NT2/D1 (cell line): ENCODE measurements around the gene MMP13.
A peak's percentile ranks its signal among the peaks of the same experiment; 100 is the strongest.
"Not testable (repeated sequence)": the region's sequence is repeated elsewhere in the genome, so short reads cannot be mapped to it uniquely, and the experiment has no call there.

Experiments used
- DNase-seq: peaks from one replicate; pipeline ENCODE4 v3.0.0-alpha.2; 2011; ENCODE audit warnings: low read depth, low spot score
- H3K27me3 ChIP-seq: 2 replicates; pipeline ENCODE4 v1.6.0; 2011; ENCODE audit warnings: mild to moderate bottlenecking; ENCODE audit not compliant: insufficient read length, insufficient read depth
- H3K36me3 ChIP-seq: 2 replicates; pipeline ENCODE4 v1.6.1; 2011; ENCODE audit warnings: mild to moderate bottlenecking, low read length, mixed read lengths; ENCODE audit not compliant: insufficient read depth, insufficient read length
- H3K4me1 ChIP-seq: 2 replicates; pipeline ENCODE4 v1.5.1; 2011; ENCODE audit not compliant: insufficient read depth, insufficient read length
- H3K4me3 ChIP-seq: 2 replicates; pipeline ENCODE4 v1.5.1; 2011; ENCODE audit warnings: low read depth; ENCODE audit not compliant: insufficient read length
- H3K9ac ChIP-seq: 2 replicates; pipeline ENCODE4 v1.6.0; 2011; ENCODE audit warnings: low read depth; ENCODE audit not compliant: insufficient read length
- H3K9me3 ChIP-seq: 2 replicates; pipeline ENCODE4 v1.5.1; 2011; ENCODE audit warnings: mild to moderate bottlenecking, low read length; ENCODE audit not compliant: insufficient read depth
- SUZ12 ChIP-seq: IDR thresholded peaks from 2 replicates; pipeline ENCODE4 v1.6.1; 2011; ENCODE audit not compliant: insufficient read length, insufficient read depth; ENCODE audit errors: extremely low read depth
- YY1 ChIP-seq: IDR thresholded peaks from 2 replicates; pipeline ENCODE4 v1.6.1; 2011; ENCODE audit not compliant: insufficient read length, insufficient read depth
- ZNF274 ChIP-seq: IDR thresholded peaks from 2 replicates; pipeline ENCODE4 v1.6.1; 2011; ENCODE audit warnings: mild to moderate bottlenecking, low read depth, low read length

Gene MMP13

GRCh38 chr11:102985850-102986249, 30.3 kb upstream of the MMP13 start:
- no peak for TF ChIP-seq ZNF274
- TF ChIP-seq SUZ12, result no peak
- no peak for TF ChIP-seq YY1

GRCh38 chr11:102983486-102983885, 28.0 kb upstream of the MMP13 start:
- no peak for TF ChIP-seq ZNF274
- TF ChIP-seq YY1, result no peak
- no peak for TF ChIP-seq SUZ12
- Histone ChIP-seq H3K9ac (no peak overlapping the region), H3K36me3 (no peaks in the 10 kb centered on the region), H3K4me3 (no peak overlapping the region), H3K9me3 (no peaks in the 10 kb centered on the region), H3K4me1 (no peaks in the 10 kb centered on the region), H3K27me3 (no peaks in the 10 kb centered on the region)
- no peak for DNase-seq

More at GRCh38 chr11:102985850-102986249, 30.3 kb upstream of the MMP13 start:
- Histone ChIP-seq H3K9me3 (no peaks in the 10 kb centered on the region), H3K4me3 (no peak overlapping the region), H3K9ac (no peak overlapping the region), H3K36me3 (no peaks in the 10 kb centered on the region), H3K27me3 (no peaks in the 10 kb centered on the region), H3K4me1 (no peaks in the 10 kb centered on the region)
- DNase-seq, result no peak

GRCh38 chr11:102981324-102981910, 25.9 kb upstream of the MMP13 start:
- Histone ChIP-seq H3K36me3 (no peaks in the 10 kb centered on the region), H3K4me3 (no peak overlapping the region), H3K9ac (no peak overlapping the region), H3K9me3 (no peaks in the 10 kb centered on the region), H3K27me3 (no peaks in the 10 kb centered on the region), H3K4me1 (no peaks in the 10 kb centered on the region)
- DNase-seq, result peak; percentile 33
- TF ChIP-seq ZNF274 (no peak), YY1 (no peak), SUZ12 (no peak)

GRCh38 chr11:102974552-102975280, 19.2 kb upstream of the MMP13 start:
- H3K27me3 ChIP-seq, result no peaks in the 10 kb centered on the region
- no peaks in the 10 kb centered on the region for H3K36me3 ChIP-seq
- no peak overlapping the region for H3K9ac ChIP-seq
- no peaks in the 10 kb centered on the region for H3K4me1 ChIP-seq
- DNase-seq, result no peak
- no peak overlapping the region for H3K4me3 ChIP-seq
- TF ChIP-seq ZNF274, result no peak
- TF ChIP-seq YY1, result no peak
- TF ChIP-seq SUZ12, result no peak
- H3K9me3 ChIP-seq, result no peaks in the 10 kb centered on the region

- not testable (repeated sequence) for H3K36me3 ChIP-seq, H3K27me3 ChIP-seq, H3K9ac ChIP-seq, H3K9me3 ChIP-seq, DNase-seq, H3K4me3 ChIP-seq, H3K4me1 ChIP-seq
Observed at GRCh38 chr11:102973698-102974097, 18.2 kb upstream of the MMP13 start.

GRCh38 chr11:102972853-102973252, 17.3 kb upstream of the MMP13 start:
- no peak for TF ChIP-seq SUZ12
- Histone ChIP-seq H3K36me3 (no peaks in the 10 kb centered on the region), H3K4me1 (no peaks in the 10 kb centered on the region), H3K9me3 (no peaks in the 10 kb centered on the region), H3K9ac (no peak overlapping the region), H3K27me3 (no peaks in the 10 kb centered on the region), H3K4me3 (no peak overlapping the region)
- DNase-seq, result no peak

GRCh38 chr11:102971766-102972165, 16.2 kb upstream of the MMP13 start:
- H3K27me3 ChIP-seq, result no peaks in the 10 kb centered on the region
- no peak for TF ChIP-seq YY1
- H3K9me3 ChIP-seq, result no peaks in the 10 kb centered on the region
- no peaks in the 10 kb centered on the region for H3K36me3 ChIP-seq
- no peaks in the 10 kb centered on the region for H3K4me1 ChIP-seq
- H3K9ac ChIP-seq, result no peak overlapping the region
- no peak overlapping the region for H3K4me3 ChIP-seq
- no peak for DNase-seq

- no peak for TF ChIP-seq SUZ12
- TF ChIP-seq YY1, result no peak
- TF ChIP-seq ZNF274, result no peak
- no peaks in the 10 kb centered on the region for H3K27me3 ChIP-seq
- no peak overlapping the region for H3K9ac ChIP-seq
- no peak overlapping the region for H3K4me3 ChIP-seq
- no peaks in the 10 kb centered on the region for H3K36me3 ChIP-seq
- no peak for DNase-seq
- H3K9me3 ChIP-seq, result no peaks in the 10 kb centered on the region
- H3K4me1 ChIP-seq, result no peaks in the 10 kb centered on the region
Observed at GRCh38 chr11:102967497-102967896, 12.0 kb upstream of the MMP13 start.
